SU-DHL-6 (cell line): Measurements from ENCODE around the gene PIN1.
A peak's percentile ranks its signal among the peaks of the same experiment; 100 is the strongest.
"Not testable (repeated sequence)": the region's sequence is repeated elsewhere in the genome, so short reads cannot be mapped to it uniquely, and the experiment has no call there.

Experiments
- H2AFZ ChIP-seq: fragments of 200-600 bp; sonication (generic); 2 replicates; pipeline ENCODE4 v1.6.1; 2014; ENCODE audit warnings: low read depth, mild to moderate bottlenecking, moderate library complexity, mixed read lengths, antibody characterized with exemption, low read length; ENCODE audit not compliant: severe bottlenecking
- H3F3A ChIP-seq: fragments of 200-600 bp; shearing (Covaris generic); 2 replicates; pipeline ENCODE4 v1.6.0; 2016; ENCODE audit warnings: antibody characterized with exemption, mild to moderate bottlenecking; ENCODE audit not compliant: insufficient read depth
- H3K27ac ChIP-seq: fragments of 200-600 bp; sonication (generic); 2 replicates; pipeline ENCODE4 v1.5.1; 2016; ENCODE audit warnings: low read depth, mild to moderate bottlenecking, low read length, moderate library complexity, mixed read lengths
- H3K27me3 ChIP-seq: fragments of 200-600 bp; sonication (generic), shearing (Covaris generic); 2 replicates; pipeline ENCODE4 v1.6.0; 2014; ENCODE audit warnings: mild to moderate bottlenecking, low read length
- H3K36me3 ChIP-seq: fragments of 200-600 bp; sonication (generic); 2 replicates; pipeline ENCODE4 v1.6.1; 2014; ENCODE audit warnings: mild to moderate bottlenecking, low read length, mixed read lengths
- H3K4me2 ChIP-seq: fragments of 300-600, 200-600 bp; shearing (Covaris generic), sonication (generic); 2 replicates; pipeline ENCODE4 v1.6.0; 2014; ENCODE audit warnings: low read length, low read depth, mild to moderate bottlenecking; ENCODE audit not compliant: poor library complexity, severe bottlenecking
- H3K4me3 ChIP-seq: fragments of 200-600 bp; sonication (generic); 2 replicates; pipeline ENCODE4 v1.5.1; 2014; ENCODE audit warnings: antibody characterized with exemption, low read length, mild to moderate bottlenecking, mixed read lengths; ENCODE audit not compliant: insufficient read depth, poor library complexity, severe bottlenecking
- H3K79me2 ChIP-seq: fragments of 200-600 bp; sonication (generic); 2 replicates; pipeline ENCODE4 v1.6.1; 2014; ENCODE audit warnings: mild to moderate bottlenecking, low read length, moderate library complexity; ENCODE audit not compliant: insufficient read depth
- H3K9ac ChIP-seq: fragments of 200-600 bp; sonication (generic); 2 replicates; pipeline ENCODE4 v1.7.0; 2014; ENCODE audit warnings: mild to moderate bottlenecking, low read length
- H3K9me2 ChIP-seq: fragments of 200-600 bp; sonication (generic); replicated peaks from 2 replicates; pipeline ENCODE4 v1.6.1; 2014; ENCODE audit warnings: low read length; ENCODE audit not compliant: insufficient read depth
- H3K9me3 ChIP-seq: fragments of 200-600 bp; sonication (generic); 2 replicates; pipeline ENCODE4 v1.6.1; 2014; ENCODE audit warnings: low read length, mixed read lengths; ENCODE audit not compliant: insufficient read depth
- H4K20me1 ChIP-seq: fragments of 200-600 bp; sonication (generic); 2 replicates; pipeline ENCODE4 v1.6.1; 2014; ENCODE audit warnings: low read depth, mild to moderate bottlenecking, antibody characterized with exemption, low read length, moderate library complexity, mixed read lengths
- EZH2phosphoT487 ChIP-seq: fragments of 200-600 bp; sonication (generic), shearing (Covaris generic); conservative IDR thresholded peaks from 2 replicates; pipeline ENCODE4 v1.6.1; 2018; ENCODE audit warnings: mild to moderate bottlenecking, antibody characterized with exemption, low read length, moderate library complexity, mixed read lengths
- TF ChIP-seq, protein P1 (sequence below): fragments of 200-600 bp; sonication (generic); IDR thresholded peaks from one replicate; pipeline ENCODE4 v1.5.1; 2017; ENCODE audit warnings: antibody characterized with exemption, mild to moderate bottlenecking, low read length, moderate library complexity; ENCODE audit not compliant: insufficient read depth, poor library complexity, severe bottlenecking

PIN1 gene

DNA sequence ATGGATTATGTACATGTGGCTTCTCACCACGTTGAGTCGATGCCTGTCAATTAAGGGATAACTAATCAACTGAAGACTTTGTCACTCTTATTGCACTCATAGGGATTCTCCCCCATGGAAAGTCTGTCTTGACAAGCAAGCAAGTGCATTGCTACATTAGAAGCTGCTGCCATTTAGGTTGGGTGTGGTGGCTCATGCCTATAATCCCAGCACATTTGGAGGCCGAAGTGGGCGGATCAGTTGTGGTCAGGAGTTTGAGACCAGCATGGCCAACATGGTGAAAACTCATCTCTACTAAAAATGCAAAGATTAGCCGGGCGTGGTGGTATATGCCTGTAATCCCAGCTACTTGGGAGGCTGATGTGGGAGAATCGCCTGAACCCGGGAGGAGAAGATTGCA lies 48.3 kb upstream of the PIN1 start:
- Histone ChIP-seq H4K20me1 (no peaks in the 10 kb centered on the region), H3K4me3 (no peak overlapping the region), H3K9me3 (no peaks in the 10 kb centered on the region), H3F3A (no peaks in the 10 kb centered on the region), H3K27me3 (no peaks in the 10 kb centered on the region), H3K9me2 (no peaks in the 10 kb centered on the region), H2AFZ (no peak overlapping the region), H3K4me2 (no peak overlapping the region), H3K36me3 (no peaks in the 10 kb centered on the region), H3K27ac (no peak overlapping the region), H3K9ac (no peak overlapping the region), H3K79me2 (no peaks in the 10 kb centered on the region)
- TF ChIP-seq EZH2phosphoT487 = no peak
- TF ChIP-seq, protein P1, sequence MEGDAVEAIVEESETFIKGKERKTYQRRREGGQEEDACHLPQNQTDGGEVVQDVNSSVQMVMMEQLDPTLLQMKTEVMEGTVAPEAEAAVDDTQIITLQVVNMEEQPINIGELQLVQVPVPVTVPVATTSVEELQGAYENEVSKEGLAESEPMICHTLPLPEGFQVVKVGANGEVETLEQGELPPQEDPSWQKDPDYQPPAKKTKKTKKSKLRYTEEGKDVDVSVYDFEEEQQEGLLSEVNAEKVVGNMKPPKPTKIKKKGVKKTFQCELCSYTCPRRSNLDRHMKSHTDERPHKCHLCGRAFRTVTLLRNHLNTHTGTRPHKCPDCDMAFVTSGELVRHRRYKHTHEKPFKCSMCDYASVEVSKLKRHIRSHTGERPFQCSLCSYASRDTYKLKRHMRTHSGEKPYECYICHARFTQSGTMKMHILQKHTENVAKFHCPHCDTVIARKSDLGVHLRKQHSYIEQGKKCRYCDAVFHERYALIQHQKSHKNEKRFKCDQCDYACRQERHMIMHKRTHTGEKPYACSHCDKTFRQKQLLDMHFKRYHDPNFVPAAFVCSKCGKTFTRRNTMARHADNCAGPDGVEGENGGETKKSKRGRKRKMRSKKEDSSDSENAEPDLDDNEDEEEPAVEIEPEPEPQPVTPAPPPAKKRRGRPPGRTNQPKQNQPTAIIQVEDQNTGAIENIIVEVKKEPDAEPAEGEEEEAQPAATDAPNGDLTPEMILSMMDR = no peak

DNA sequence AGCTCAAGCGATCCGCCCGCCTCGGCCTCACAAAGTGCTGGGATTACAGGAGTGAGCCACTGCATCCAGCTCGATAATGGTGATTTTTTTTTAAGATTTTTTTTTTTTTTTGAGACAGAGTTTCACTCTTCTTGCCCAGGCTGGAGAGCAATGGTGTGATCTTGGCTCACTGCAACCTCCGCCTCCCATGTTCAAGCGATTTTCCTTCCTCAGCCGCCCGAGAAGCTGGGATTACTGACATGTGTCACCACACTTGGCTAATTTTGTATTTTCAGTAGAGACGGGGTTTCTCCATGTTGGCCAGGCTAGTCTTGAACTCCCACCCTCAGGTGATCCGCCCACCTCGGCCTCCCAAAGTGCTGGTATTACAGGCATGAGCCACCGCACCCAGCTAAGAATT lies 46.5 kb upstream of the PIN1 start:
- H2AFZ ChIP-seq, H3K4me2 ChIP-seq, H3F3A ChIP-seq, H3K4me3 ChIP-seq, H4K20me1 ChIP-seq, H3K36me3 ChIP-seq, H3K9me2 ChIP-seq, H3K79me2 ChIP-seq, H3K9me3 ChIP-seq, H3K9ac ChIP-seq, H3K27ac ChIP-seq, H3K27me3 ChIP-seq: not testable (repeated sequence)

DNA sequence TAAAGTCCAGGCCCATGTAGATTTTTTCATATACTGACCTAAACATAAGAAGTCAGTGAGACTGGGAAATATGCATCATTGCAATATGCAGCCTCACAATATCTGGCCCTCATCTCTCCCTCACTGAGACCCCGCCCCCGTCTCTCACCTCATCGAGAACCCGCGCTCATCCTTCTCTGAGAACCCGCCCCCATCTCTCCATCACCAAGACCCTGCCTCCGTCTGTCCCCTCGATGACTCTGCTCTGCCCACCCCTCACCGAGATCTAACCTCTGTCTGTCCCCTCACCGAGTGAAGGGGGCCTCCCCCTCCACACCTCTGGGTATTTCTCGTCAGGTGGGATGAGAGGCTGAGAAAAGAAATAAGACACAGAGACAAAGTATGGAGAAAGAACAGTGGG lies 46.1 kb upstream of the PIN1 start:
- Histone ChIP-seq H3K27me3 (no peaks in the 10 kb centered on the region), H3K9me2 (no peaks in the 10 kb centered on the region), H3K27ac (no peak overlapping the region), H3F3A (peaks cover 9% of the 10 kb centered on the region), H2AFZ (no peak overlapping the region), H3K4me2 (no peak overlapping the region), H3K4me3 (no peak overlapping the region), H3K36me3 (no peaks in the 10 kb centered on the region), H4K20me1 (no peaks in the 10 kb centered on the region), H3K9ac (no peak overlapping the region), H3K79me2 (no peaks in the 10 kb centered on the region), H3K9me3 (no peaks in the 10 kb centered on the region)
- TF ChIP-seq EZH2phosphoT487 = no peak
- TF ChIP-seq, protein P1 = no peak

DNA sequence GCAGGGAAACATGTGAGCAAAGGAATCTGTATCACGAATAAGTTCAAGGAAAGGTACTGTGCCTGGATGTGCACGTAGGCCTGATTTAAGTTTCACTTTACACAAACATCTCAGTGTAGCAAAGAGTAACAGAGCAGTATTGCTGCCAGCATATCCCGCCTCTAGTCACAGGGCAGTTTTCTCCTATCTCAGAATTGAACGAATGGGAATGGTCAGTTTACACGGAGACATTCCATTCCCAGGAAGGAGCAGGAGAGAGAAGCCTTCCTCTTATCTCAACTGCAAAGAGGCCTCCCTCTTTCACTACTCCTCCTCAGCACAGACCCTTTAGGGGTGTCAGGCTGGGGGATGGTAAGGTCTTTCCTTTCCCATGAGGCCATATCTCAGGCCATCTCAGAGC lies 45.5 kb upstream of the PIN1 start:
- not testable (repeated sequence) for H3K9me2 ChIP-seq, H3K4me2 ChIP-seq, H2AFZ ChIP-seq, H3K9me3 ChIP-seq, H3K27me3 ChIP-seq, H3K79me2 ChIP-seq, H3K36me3 ChIP-seq, H3K27ac ChIP-seq, H3K4me3 ChIP-seq, H3K9ac ChIP-seq, H4K20me1 ChIP-seq, H3F3A ChIP-seq

DNA sequence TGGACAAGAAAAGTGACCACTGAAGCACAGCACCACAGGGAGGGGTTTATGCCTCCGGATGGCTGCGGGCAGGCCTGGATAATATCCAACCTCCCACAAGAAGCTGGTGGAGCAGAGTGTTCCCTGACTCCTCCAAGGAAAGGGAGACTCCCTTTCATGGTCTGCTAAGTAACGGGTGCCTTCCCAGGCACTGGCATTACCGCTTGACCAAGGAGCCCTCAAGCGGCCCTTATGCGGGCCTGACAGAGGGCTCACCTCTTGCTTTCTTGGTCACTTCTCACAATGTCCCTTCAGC lies 44.1 kb upstream of the PIN1 start:
- H3K27ac ChIP-seq, H4K20me1 ChIP-seq, H3K9me2 ChIP-seq, H3K27me3 ChIP-seq, H2AFZ ChIP-seq, H3K79me2 ChIP-seq, H3K36me3 ChIP-seq, H3K9me3 ChIP-seq: not testable (repeated sequence)
- Histone ChIP-seq H3K4me3 (peak overlapping the region; percentile 59), H3F3A (peaks cover 13% of the 10 kb centered on the region), H3K4me2 (peak overlapping the region; percentile 72), H3K9ac (peak overlapping the region; percentile 19; the same call in 1 of the 2 replicates)
